Caco-2 (cell line): ENCODE results near the gene ANKRD23. TPM values are rescaled to one million over a fixed set of nuclear protein-coding genes. Genes with fewer than 3 reads are reported as not detected.

Experiments
- Bru-seq: library from RNA; stranded (reverse); fragments of 400-500 nt; gene quantifications from one replicate; lab custom pipeline; 2021; lab: Mats Ljungman, UMichigan
- BruChase-seq, 2 experiments: library from RNA; stranded (reverse); fragments of 400-500 nt; gene quantifications; one replicate each; lab custom pipeline; 2021; lab: Mats Ljungman, UMichigan
- BruUV-seq: library from RNA; stranded (reverse); fragments of 400-500 nt; replicated peaks from 2 replicates; lab custom pipeline; 2021; lab: Mats Ljungman, UMichigan
- CTCF ChIA-PET: fragments of 300-600 bp; sonication (Branson Sonifier 250); formaldehyde crosslinking; loops from one replicate; lab custom pipeline; 2022; ENCODE audit warnings: antibody characterized with exemption; lab: Charles Lee
- POLR2A ChIA-PET: fragments of 300-600 bp; sonication (Branson Sonifier 250); formaldehyde crosslinking; loops from one replicate; lab custom pipeline; 2022; ENCODE audit warnings: antibody characterized with exemption; lab: Charles Lee
- DNase-seq, 2 experiments: peaks; one replicate each; pipeline versions ENCODE4 v3.0.0 to v3.0.0-alpha.2; 2020 to 2022
- H3K27me3 ChIP-seq: replicated peaks from 2 replicates; pipeline ENCODE4 v1.6.0; 2011; ENCODE audit warnings: low read length; ENCODE audit not compliant: control insufficient read depth, insufficient read depth
- H3K36me3 ChIP-seq: 2 replicates; pipeline ENCODE4 v1.5.1; 2011; ENCODE audit warnings: low read length; ENCODE audit not compliant: control insufficient read depth, insufficient read depth
- H3K4me1 ChIP-seq: fragments of 250-450 bp; sonication (Bioruptor Pico); 2 replicates; pipeline ENCODE4 v1.5.1; 2020; ENCODE audit warnings: mild to moderate bottlenecking
- H3K4me3 ChIP-seq: 2 replicates; pipeline ENCODE4 v1.5.1; 2011; ENCODE audit warnings: low read depth, mild to moderate bottlenecking, control low read depth, low read length
- H3K9me3 ChIP-seq: fragments of 250-450 bp; sonication (Bioruptor Pico); 2 replicates; pipeline ENCODE4 v1.5.1; 2020; ENCODE audit warnings: mild to moderate bottlenecking, moderate library complexity
- H3K27ac Mint-ChIP-seq: one replicate; pipeline ENCODE4 v1.8.0; 2022; ENCODE audit warnings: mixed read lengths; ENCODE audit not compliant: unreplicated experiment
- H3K27me3 Mint-ChIP-seq: one replicate; pipeline ENCODE4 v1.8.0; 2022; ENCODE audit warnings: mixed read lengths; ENCODE audit not compliant: insufficient read depth, unreplicated experiment
- H3K36me3 Mint-ChIP-seq: one replicate; pipeline ENCODE4 v1.8.0; 2022; ENCODE audit warnings: mild to moderate bottlenecking, mixed read lengths; ENCODE audit not compliant: insufficient read depth, unreplicated experiment
- H3K4me1 Mint-ChIP-seq: one replicate; pipeline ENCODE4 v1.8.0; 2022; ENCODE audit warnings: low read depth, mixed read lengths; ENCODE audit not compliant: unreplicated experiment
- H3K4me3 Mint-ChIP-seq: one replicate; pipeline ENCODE4 v1.8.0; 2022; ENCODE audit warnings: mild to moderate bottlenecking, moderate library complexity, mixed read lengths; ENCODE audit not compliant: unreplicated experiment
- H3K9me3 Mint-ChIP-seq: one replicate; pipeline ENCODE4 v1.8.0; 2022; ENCODE audit warnings: mixed read lengths; ENCODE audit not compliant: unreplicated experiment
- intact Hi-C: fragments of 100-400 bp; cut with micrococcal nuclease; formaldehyde crosslinking; loops from one replicate; pipeline ENCODE4 v1.10.0; 2022; ENCODE audit not compliant: unreplicated experiment
- long read RNA-seq: library from polyadenylated mRNA; stranded (forward); transcript quantifications from one replicate; pipeline ENCODE4 v2.0.0, GENCODE V29; 2022
- total RNA-seq: library from RNA; stranded (reverse); gene quantifications from 2 replicates; pipeline ENCODE4 v1.2.3, GENCODE V29; 2022
- TF ChIP-seq, protein P1 (sequence below), 2 experiments: fragments of 200-600 bp in 1 of 2; IDR thresholded peaks; 1 replicate in 1 of 2; 2 replicates in 1 of 2; pipeline versions ENCODE4 v1.5.1 to v1.8.0; 2011 to 2022; ENCODE audit warnings: antibody characterized with exemption in 1 of 2, control low read depth in 1 of 2, inconsistent platforms in 1 of 2, low read depth in 1 of 2, low read length in 1 of 2, mild to moderate bottlenecking in 1 of 2, moderate library complexity in 1 of 2; ENCODE audit not compliant: insufficient read depth in 1 of 2, severe bottlenecking in 1 of 2, unreplicated experiment in 1 of 2

Gene ANKRD23
- total RNA-seq = 2.5 and 7.4 TPM in 2 replicates
- Bru-seq, nascent RNA = percentile 55 among the genes with signal in this experiment
- percentile 52 among the genes with signal in this experiment for BruChase-seq, experiment 1, labeled RNA remaining after a 2-hour chase
- BruChase-seq, experiment 2, labeled RNA remaining after a 6-hour chase = percentile 55 among the genes with signal in this experiment
- long read RNA-seq, partial matches to known transcripts = 0 of 14 reads
- long read RNA-seq, other reads (novel, unspliced or antisense) = 14 of 14 reads

DNA sequence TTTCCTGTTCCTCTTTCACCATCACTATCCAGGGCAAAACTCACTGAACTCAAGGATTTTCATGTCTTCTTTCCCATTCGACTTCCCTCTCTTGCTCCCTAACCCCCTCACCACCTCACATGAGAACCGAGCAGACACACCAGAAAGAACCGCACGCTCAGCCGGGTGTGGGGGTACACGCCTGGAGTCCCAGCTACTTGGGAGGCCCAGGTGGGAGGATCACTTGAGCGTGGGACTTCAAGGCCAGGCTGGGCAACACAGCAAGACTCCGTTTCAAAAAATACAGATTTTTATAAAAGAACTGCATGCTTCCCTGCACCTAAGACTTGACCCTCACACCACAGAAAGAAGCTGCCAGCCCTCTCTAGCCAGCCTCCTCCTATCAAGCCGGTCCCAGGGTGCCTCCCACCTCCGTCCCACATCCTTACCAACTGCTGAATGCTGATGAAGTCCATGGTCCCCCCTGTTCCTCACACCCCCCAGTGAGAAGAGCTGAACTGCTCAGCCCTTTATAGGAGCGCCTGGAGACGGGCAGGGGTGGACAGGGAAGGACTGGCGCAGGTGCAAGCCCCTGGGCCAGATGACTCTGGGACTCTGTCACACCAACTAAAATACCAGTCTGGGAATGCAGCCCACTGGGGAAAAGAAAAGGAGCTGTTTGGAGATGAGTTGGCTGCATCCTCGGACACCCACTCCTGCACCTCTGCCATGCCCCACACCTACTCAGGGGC is at the start of gene ANKRD23:
Gene ANKRD23, minus strand, starts transcription at position 484 of the 731 bp plus-strand sequence. Its CDS starts 29 bp downstream, at position 455.
- no peak within 1 kb of the TSS for H3K4me3 Mint-ChIP-seq
- peak within 1 kb of the TSS; percentile 45 for H3K27ac Mint-ChIP-seq
- Histone ChIP-seq H3K27me3 (no peaks in the 10 kb centered on the region), H3K36me3 (peaks cover 2% of the 10 kb centered on the region), H3K9me3 (no peaks in the 10 kb centered on the region), H3K4me1 (peaks cover 3% of the 10 kb centered on the region; the same call in 1 of the 2 replicates), H3K4me3 (no peak within 1 kb of the TSS)
- no TSS peak for BruUV-seq
- H3K36me3 Mint-ChIP-seq = peaks cover 79% of the 10 kb centered on the region
- H3K4me1 Mint-ChIP-seq = no peaks in the 10 kb centered on the region
- no peaks in the 10 kb centered on the region for H3K9me3 Mint-ChIP-seq
- no peaks in the 10 kb centered on the region for H3K27me3 Mint-ChIP-seq
- TF ChIP-seq, protein P1, sequence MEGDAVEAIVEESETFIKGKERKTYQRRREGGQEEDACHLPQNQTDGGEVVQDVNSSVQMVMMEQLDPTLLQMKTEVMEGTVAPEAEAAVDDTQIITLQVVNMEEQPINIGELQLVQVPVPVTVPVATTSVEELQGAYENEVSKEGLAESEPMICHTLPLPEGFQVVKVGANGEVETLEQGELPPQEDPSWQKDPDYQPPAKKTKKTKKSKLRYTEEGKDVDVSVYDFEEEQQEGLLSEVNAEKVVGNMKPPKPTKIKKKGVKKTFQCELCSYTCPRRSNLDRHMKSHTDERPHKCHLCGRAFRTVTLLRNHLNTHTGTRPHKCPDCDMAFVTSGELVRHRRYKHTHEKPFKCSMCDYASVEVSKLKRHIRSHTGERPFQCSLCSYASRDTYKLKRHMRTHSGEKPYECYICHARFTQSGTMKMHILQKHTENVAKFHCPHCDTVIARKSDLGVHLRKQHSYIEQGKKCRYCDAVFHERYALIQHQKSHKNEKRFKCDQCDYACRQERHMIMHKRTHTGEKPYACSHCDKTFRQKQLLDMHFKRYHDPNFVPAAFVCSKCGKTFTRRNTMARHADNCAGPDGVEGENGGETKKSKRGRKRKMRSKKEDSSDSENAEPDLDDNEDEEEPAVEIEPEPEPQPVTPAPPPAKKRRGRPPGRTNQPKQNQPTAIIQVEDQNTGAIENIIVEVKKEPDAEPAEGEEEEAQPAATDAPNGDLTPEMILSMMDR (IDR thresholded peaks at IDR 0.05; ENCODE audit: insufficient read depth in 1 of 2, low read depth in 1 of 2, low read length in 1 of 2, severe bottlenecking in 1 of 2, unreplicated experiment in 1 of 2) = no peak
- intact Hi-C loops = no loop called here
- no peak for DNase-seq
- ChIA-PET CTCF (no interaction called here), POLR2A (interaction anchor here (1.4 kb wide), 1 partner anchor 23 kb away, joined by 3 read pairs; no protein-coding TSS in a partner anchor)

DNA sequence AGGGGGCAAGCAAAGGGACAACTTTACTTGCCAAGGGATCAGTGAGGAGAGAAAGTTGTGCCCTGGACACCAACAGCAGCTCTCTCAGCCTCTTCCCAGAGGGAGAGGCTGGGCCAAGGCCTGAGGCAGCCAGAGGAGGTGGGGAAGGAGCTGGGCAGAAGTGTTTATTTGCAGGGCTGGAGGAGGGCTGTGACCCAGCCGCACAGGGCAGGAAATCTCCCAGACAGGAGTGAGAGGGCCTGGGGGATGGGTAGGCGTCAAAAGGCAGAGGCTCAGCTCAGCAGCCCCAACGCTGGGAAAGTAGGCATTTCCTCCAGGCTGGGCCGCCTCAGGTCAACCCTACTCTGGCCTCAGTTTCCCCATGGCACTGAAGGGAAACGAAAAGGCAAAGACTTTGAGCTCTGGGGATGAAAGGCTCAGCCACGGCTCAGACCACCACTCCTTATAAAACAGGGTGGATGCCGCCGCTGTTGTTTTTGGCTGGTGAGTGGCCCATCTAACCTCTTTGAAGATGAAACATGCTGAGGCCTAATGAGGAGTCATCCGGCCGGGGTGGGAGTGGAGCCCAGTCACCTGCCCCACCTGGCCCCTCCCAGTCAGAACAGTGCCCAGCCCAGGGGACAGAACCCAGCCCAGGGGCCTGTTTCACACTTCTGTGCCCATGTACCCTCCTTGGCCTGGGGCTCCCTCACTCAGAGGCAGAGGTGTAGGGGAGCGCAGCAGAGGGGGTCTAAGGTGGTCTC is 47.9 kb upstream of the ANKRD23 start:
- H3K36me3 Mint-ChIP-seq = no peaks in the 10 kb centered on the region
- no peak overlapping the region for H3K4me3 Mint-ChIP-seq
- BruUV-seq = no TSS peak
- Histone ChIP-seq H3K36me3 (no peaks in the 10 kb centered on the region), H3K4me1 (peaks cover 38% of the 10 kb centered on the region), H3K9me3 (no peaks in the 10 kb centered on the region), H3K27me3 (no peaks in the 10 kb centered on the region), H3K4me3 (no peak overlapping the region)
- ChIA-PET POLR2A (no interaction called here), CTCF (no interaction called here)
- H3K27ac Mint-ChIP-seq = no peak overlapping the region
- DNase-seq = no peak
- no peaks in the 10 kb centered on the region for H3K9me3 Mint-ChIP-seq
- peaks cover 29% of the 10 kb centered on the region for H3K4me1 Mint-ChIP-seq
- TF ChIP-seq, protein P1 (IDR thresholded peaks at IDR 0.05; ENCODE audit: insufficient read depth in 1 of 2, low read depth in 1 of 2, low read length in 1 of 2, severe bottlenecking in 1 of 2, unreplicated experiment in 1 of 2) = no peak
- intact Hi-C loops = no loop called here
- H3K27me3 Mint-ChIP-seq = no peaks in the 10 kb centered on the region
